MM.1S (cell line): ENCODE results near the gene CTXN1.

Source experiments
- DNase-seq: peaks from one replicate; pipeline ENCODE4 v3.0.0-alpha.2; 2015
- H2AFZ ChIP-seq: fragments of 300-600 bp; sonication (generic); 2 replicates; pipeline ENCODE4 v1.6.0; 2016; ENCODE audit warnings: antibody characterized with exemption, low read length
- H3F3A ChIP-seq: fragments of 300-600 bp; sonication (generic); 2 replicates; pipeline ENCODE4 v1.6.1; 2016; ENCODE audit warnings: mild to moderate bottlenecking, antibody characterized with exemption, low read length, moderate library complexity, mixed read lengths; ENCODE audit not compliant: insufficient read depth
- H3K27ac ChIP-seq: fragments of 300-600 bp; sonication (generic); 2 replicates; pipeline ENCODE4 v1.5.1; 2016; ENCODE audit warnings: mild to moderate bottlenecking, low read length
- H3K27me3 ChIP-seq: fragments of 300-600 bp; sonication (generic); replicated peaks from 2 replicates; pipeline ENCODE4 v1.6.0; 2016; ENCODE audit warnings: low read length; ENCODE audit not compliant: insufficient read depth
- H3K36me3 ChIP-seq: fragments of 300-600 bp; sonication (generic); replicated peaks from 2 replicates; pipeline ENCODE4 v1.6.1; 2016; ENCODE audit warnings: mild to moderate bottlenecking, low read length, mixed read lengths; ENCODE audit not compliant: insufficient read depth
- H3K4me1 ChIP-seq: fragments of 300-600 bp; sonication (generic); 2 replicates; pipeline ENCODE4 v1.6.1; 2016; ENCODE audit warnings: low read length, mixed read lengths
- H3K4me2 ChIP-seq: fragments of 300-600 bp; sonication (generic); 2 replicates; pipeline ENCODE4 v1.6.0; 2016; ENCODE audit warnings: low read depth, low read length
- H3K4me3 ChIP-seq: fragments of 300-600 bp; sonication (generic); 2 replicates; pipeline ENCODE4 v1.5.1; 2016; ENCODE audit warnings: low read length, mixed read lengths
- H3K79me2 ChIP-seq: fragments of 300-600 bp; sonication (generic); 2 replicates; pipeline ENCODE4 v1.6.1; 2016; ENCODE audit warnings: mixed run types, low read length, mixed read lengths
- H3K9ac ChIP-seq: fragments of 300-600 bp; sonication (generic); 2 replicates; pipeline ENCODE4 v1.6.1; 2016; ENCODE audit warnings: low read length, mixed read lengths
- H3K9me2 ChIP-seq: fragments of 300-600 bp; sonication (generic); replicated peaks from 2 replicates; pipeline ENCODE4 v1.6.1; 2016; ENCODE audit warnings: mild to moderate bottlenecking, low read length, mixed read lengths; ENCODE audit not compliant: insufficient read depth
- H3K9me3 ChIP-seq: fragments of 300-600 bp; sonication (generic); replicated peaks from 2 replicates; pipeline ENCODE4 v1.6.1; 2016; ENCODE audit warnings: mild to moderate bottlenecking, low read length, mixed read lengths; ENCODE audit not compliant: insufficient read depth
- H4K20me1 ChIP-seq: fragments of 300-600 bp; sonication (generic); 2 replicates; pipeline ENCODE4 v1.6.1; 2016; ENCODE audit warnings: mild to moderate bottlenecking, low read length, moderate library complexity, mixed read lengths; ENCODE audit not compliant: insufficient read depth
- EZH2 ChIP-seq: fragments of 300-600 bp; sonication (generic); optimal IDR thresholded peaks from 2 replicates; pipeline ENCODE3; 2017; ENCODE audit warnings: low read depth, mild to moderate bottlenecking, antibody characterized with exemption, low read length, mixed read lengths
- EZH2phosphoT487 ChIP-seq: fragments of 300-600 bp; sonication (generic); IDR thresholded peaks from 2 replicates; pipeline ENCODE4 v1.6.1; 2018; ENCODE audit warnings: antibody characterized with exemption, low read length
- TF ChIP-seq, protein P1 (sequence below): fragments of 300-600 bp; sonication (generic); IDR thresholded peaks from 2 replicates; pipeline ENCODE4 v1.5.1; 2016; ENCODE audit warnings: antibody characterized with exemption, low read length, mixed read lengths

The CTXN1 gene

DNA sequence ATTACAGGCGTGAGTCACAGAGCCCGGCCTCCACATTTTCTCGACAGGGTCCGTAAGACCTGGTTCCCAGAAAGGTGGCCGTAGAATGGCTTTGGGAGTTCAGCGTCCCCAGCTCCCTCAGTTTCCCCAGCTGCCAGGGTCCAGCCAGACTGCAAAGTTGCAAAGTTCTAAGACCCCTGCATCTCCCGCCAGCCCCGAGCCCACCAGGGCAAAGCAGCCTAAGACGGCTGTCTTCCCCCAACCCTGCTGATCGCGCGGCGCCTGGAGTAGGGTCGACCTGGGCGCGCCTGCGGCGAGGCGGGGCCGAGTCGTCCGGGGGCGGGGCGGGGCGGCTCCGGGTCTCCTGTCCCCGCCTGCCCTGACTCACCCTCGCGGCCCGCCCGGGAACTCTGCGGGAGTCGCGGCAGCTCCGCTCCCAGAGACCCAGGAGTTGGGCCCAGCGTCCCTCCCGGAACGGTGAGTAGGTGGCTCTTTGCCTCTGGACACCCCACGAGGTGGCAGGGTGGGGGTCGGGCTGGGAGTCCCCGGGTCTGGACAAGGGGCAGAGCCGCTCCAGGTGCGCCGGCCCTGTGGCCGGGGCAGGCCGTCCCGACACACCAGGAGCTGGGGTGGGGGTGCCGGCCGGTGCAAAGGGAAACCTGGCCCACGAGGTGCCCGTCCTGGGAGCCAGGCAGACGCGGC, 37.6 kb downstream of the CTXN1 start, which contains the start of gene LRRC8E:
LRRC8E (plus strand) TSS at position 366 of the 681 bp plus-strand sequence. CDS start 7,094 bp downstream, outside the sequence.
- no peaks in the 10 kb centered on the region for H4K20me1 ChIP-seq
- H3K9me3 ChIP-seq = no peaks in the 10 kb centered on the region
- no peaks in the 10 kb centered on the region for H3F3A ChIP-seq
- H3K9ac ChIP-seq = no peak within 1 kb of the TSS
- H3K4me1 ChIP-seq = no peaks in the 10 kb centered on the region
- no peak within 1 kb of the TSS for H3K4me2 ChIP-seq
- H3K36me3 ChIP-seq = no peaks in the 10 kb centered on the region
- no peak within 1 kb of the TSS for H2AFZ ChIP-seq
- no peak within 1 kb of the TSS for H3K4me3 ChIP-seq
- H3K27me3 ChIP-seq = peaks cover 75% of the 10 kb centered on the region
- H3K9me2 ChIP-seq = no peaks in the 10 kb centered on the region
- no peak within 1 kb of the TSS for H3K27ac ChIP-seq
- TF ChIP-seq EZH2 = no peak
- no peak for TF ChIP-seq EZH2phosphoT487
- TF ChIP-seq, protein P1, sequence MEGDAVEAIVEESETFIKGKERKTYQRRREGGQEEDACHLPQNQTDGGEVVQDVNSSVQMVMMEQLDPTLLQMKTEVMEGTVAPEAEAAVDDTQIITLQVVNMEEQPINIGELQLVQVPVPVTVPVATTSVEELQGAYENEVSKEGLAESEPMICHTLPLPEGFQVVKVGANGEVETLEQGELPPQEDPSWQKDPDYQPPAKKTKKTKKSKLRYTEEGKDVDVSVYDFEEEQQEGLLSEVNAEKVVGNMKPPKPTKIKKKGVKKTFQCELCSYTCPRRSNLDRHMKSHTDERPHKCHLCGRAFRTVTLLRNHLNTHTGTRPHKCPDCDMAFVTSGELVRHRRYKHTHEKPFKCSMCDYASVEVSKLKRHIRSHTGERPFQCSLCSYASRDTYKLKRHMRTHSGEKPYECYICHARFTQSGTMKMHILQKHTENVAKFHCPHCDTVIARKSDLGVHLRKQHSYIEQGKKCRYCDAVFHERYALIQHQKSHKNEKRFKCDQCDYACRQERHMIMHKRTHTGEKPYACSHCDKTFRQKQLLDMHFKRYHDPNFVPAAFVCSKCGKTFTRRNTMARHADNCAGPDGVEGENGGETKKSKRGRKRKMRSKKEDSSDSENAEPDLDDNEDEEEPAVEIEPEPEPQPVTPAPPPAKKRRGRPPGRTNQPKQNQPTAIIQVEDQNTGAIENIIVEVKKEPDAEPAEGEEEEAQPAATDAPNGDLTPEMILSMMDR = no peak
- DNase-seq = no peak
- no peaks in the 10 kb centered on the region for H3K79me2 ChIP-seq

DNA sequence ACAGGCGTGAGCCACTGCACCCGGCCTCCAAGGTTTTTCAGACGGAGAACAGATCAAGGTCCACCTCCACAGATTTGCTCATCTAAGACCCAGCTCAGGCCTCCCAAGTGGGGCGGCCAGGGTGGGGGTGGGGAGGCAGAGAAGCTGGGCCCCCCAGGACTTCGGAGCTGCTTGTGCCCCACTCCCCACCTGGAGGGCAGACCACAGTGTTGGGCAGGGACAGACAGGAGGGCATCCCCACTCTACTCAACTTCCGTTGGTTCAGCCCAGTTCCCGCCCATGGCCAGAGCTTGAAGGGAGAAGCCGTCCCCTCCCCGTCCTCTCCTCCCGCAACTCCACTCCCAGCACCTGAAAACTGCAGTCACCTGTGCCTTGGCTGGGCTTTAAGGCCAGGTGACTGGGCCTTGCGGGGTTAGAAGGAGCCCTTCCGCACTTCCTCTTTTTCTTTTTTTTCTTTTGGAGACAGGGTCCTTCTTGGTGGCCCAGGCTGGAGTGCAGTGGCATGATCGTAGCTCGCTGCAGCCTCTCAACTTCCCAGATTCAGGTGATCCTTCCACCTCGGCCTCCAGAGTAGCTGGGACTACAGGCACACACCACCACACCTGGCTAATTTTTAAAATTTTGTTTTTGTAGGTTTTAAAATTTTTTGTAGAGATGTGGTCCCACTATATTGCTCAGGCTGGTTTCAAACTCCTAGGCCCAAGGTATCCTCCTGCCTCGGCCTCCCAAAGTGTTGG, 38.4 kb downstream of the CTXN1 start:
- H3K27me3 ChIP-seq = peaks cover 69% of the 10 kb centered on the region
- no peaks in the 10 kb centered on the region for H3K4me1 ChIP-seq
- no peak overlapping the region for H2AFZ ChIP-seq
- no peaks in the 10 kb centered on the region for H3K79me2 ChIP-seq
- H3K4me2 ChIP-seq = no peak overlapping the region
- no peaks in the 10 kb centered on the region for H3F3A ChIP-seq
- DNase-seq = no peak
- H4K20me1 ChIP-seq = no peaks in the 10 kb centered on the region
- H3K4me3 ChIP-seq = no peak overlapping the region
- TF ChIP-seq, protein P1 = no peak
- TF ChIP-seq EZH2phosphoT487 (no peak), EZH2 (no peak)
- H3K9ac ChIP-seq = no peak overlapping the region
- H3K27ac ChIP-seq = no peak overlapping the region
- no peaks in the 10 kb centered on the region for H3K9me2 ChIP-seq
- H3K36me3 ChIP-seq = no peaks in the 10 kb centered on the region
- H3K9me3 ChIP-seq = no peaks in the 10 kb centered on the region

DNA sequence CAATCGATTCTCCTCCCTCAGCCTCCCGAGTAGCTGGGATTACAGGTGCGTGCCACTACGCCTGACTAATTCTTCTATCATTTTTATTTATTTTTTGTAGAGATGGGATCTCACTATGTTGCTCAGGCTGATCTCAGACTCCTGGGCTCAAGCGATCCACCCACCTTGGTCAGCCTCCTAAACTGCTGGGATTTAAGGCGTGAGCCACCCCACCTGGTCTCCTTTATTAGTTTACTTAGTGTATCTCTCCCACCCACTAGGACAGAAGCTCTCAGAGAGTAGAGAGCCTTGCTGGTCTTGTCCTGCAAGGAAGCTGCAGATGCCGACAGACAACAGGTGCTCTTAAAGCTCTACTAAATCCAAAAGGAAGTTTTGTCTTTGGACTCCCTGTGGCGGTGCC, 40.1 kb downstream of the CTXN1 start:
- no peaks in the 10 kb centered on the region for H4K20me1 ChIP-seq
- H3K9me2 ChIP-seq = no peaks in the 10 kb centered on the region
- H3K79me2 ChIP-seq = no peaks in the 10 kb centered on the region
- H3K36me3 ChIP-seq = no peaks in the 10 kb centered on the region
- TF ChIP-seq, protein P1 = no peak
- no peak for TF ChIP-seq EZH2phosphoT487
- TF ChIP-seq EZH2 = no peak
- no peak overlapping the region for H3K9ac ChIP-seq
- no peak for DNase-seq
- no peak overlapping the region for H3K27ac ChIP-seq
- no peak overlapping the region for H3K4me3 ChIP-seq
- H3F3A ChIP-seq = no peaks in the 10 kb centered on the region
- H2AFZ ChIP-seq = no peak overlapping the region
- H3K9me3 ChIP-seq = no peaks in the 10 kb centered on the region
- peaks cover 53% of the 10 kb centered on the region for H3K27me3 ChIP-seq
- no peaks in the 10 kb centered on the region for H3K4me1 ChIP-seq
- no peak overlapping the region for H3K4me2 ChIP-seq
